HEK293 (cell line): ENCODE results near the gene TFPT.

Source experiments
- BCL11A ChIP-seq: fragments of 450-650 bp; formaldehyde crosslinking; IDR thresholded peaks from 2 replicates; pipeline ENCODE4 v1.5.1; 2016; ENCODE audit warnings: low read depth, missing biosample characterization, missing genetic modification characterization
- EGR2 ChIP-seq: fragments of 450-650 bp; formaldehyde crosslinking; IDR thresholded peaks from 2 replicates; pipeline ENCODE4 v1.5.1; 2016; ENCODE audit warnings: low read depth, missing biosample characterization, missing genetic modification characterization
- FEZF1 ChIP-seq: fragments of 450-650 bp; formaldehyde crosslinking; IDR thresholded peaks from 2 replicates; pipeline ENCODE4 v1.5.1; 2016; ENCODE audit warnings: missing biosample characterization, missing genetic modification characterization
- GLIS2 ChIP-seq: fragments of 450-650 bp; formaldehyde crosslinking; IDR thresholded peaks from 2 replicates; pipeline ENCODE4 v1.5.1; 2016; ENCODE audit warnings: missing biosample characterization, missing genetic modification characterization
- KLF9 ChIP-seq: fragments of 450-650 bp; formaldehyde crosslinking; IDR thresholded peaks from 2 replicates; pipeline ENCODE4 v1.5.1; 2016; ENCODE audit warnings: missing biosample characterization, missing genetic modification characterization, low read depth
- SETDB1 ChIP-seq: IDR thresholded peaks from one replicate; pipeline ENCODE4 v1.6.1; 2017; ENCODE audit warnings: mild to moderate bottlenecking, low read length, moderate library complexity, mixed read lengths; ENCODE audit not compliant: insufficient read length
- SP7 ChIP-seq: fragments of 450-650 bp; formaldehyde crosslinking; IDR thresholded peaks from 2 replicates; pipeline ENCODE4 v1.5.1; 2016; ENCODE audit warnings: missing biosample characterization, missing genetic modification characterization
- YY1 ChIP-seq: fragments of 450-650 bp; formaldehyde crosslinking; IDR thresholded peaks from 2 replicates; pipeline ENCODE4 v1.5.1; 2018; ENCODE audit warnings: missing biosample characterization, missing genetic modification characterization
- ZFHX2 ChIP-seq: fragments of 450-650 bp; formaldehyde crosslinking; conservative IDR thresholded peaks from 2 replicates; pipeline ENCODE4 v1.5.1; 2016; ENCODE audit warnings: missing biosample characterization, missing genetic modification characterization
- ZNF132 ChIP-seq: fragments of 450-650 bp; formaldehyde crosslinking; IDR thresholded peaks from 2 replicates; pipeline ENCODE4 v1.5.1; 2017; ENCODE audit warnings: missing biosample characterization, missing genetic modification characterization, borderline replicate concordance
- ZNF19 ChIP-seq: fragments of 450-650 bp; formaldehyde crosslinking; IDR thresholded peaks from 2 replicates; pipeline ENCODE4; 2016; ENCODE audit warnings: missing biosample characterization, missing genetic modification characterization, low read depth
- ZNF2 ChIP-seq: fragments of 450-650 bp; formaldehyde crosslinking; IDR thresholded peaks from 2 replicates; pipeline ENCODE4 v1.5.1; 2016; ENCODE audit warnings: missing biosample characterization, missing genetic modification characterization
- ZNF214 ChIP-seq: fragments of 450-650 bp; formaldehyde crosslinking; IDR thresholded peaks from 2 replicates; pipeline ENCODE4 v1.5.1; 2017; ENCODE audit warnings: missing biosample characterization, mild to moderate bottlenecking, missing genetic modification characterization, borderline replicate concordance
- ZNF239 ChIP-seq: fragments of 450-650 bp; formaldehyde crosslinking; IDR thresholded peaks from 2 replicates; pipeline ENCODE4 v1.5.1; 2016; ENCODE audit warnings: missing biosample characterization, missing genetic modification characterization
- ZNF324 ChIP-seq: fragments of 450-650 bp; formaldehyde crosslinking; IDR thresholded peaks from 2 replicates; pipeline ENCODE4 v1.5.1; 2016; ENCODE audit warnings: missing biosample characterization, missing genetic modification characterization
- ZNF404 ChIP-seq: fragments of 450-650 bp; formaldehyde crosslinking; IDR thresholded peaks from 2 replicates; pipeline ENCODE4 v1.5.1; 2017; ENCODE audit warnings: missing biosample characterization, missing genetic modification characterization
- ZNF48 ChIP-seq: fragments of 450-650 bp; formaldehyde crosslinking; IDR thresholded peaks from 2 replicates; pipeline ENCODE4 v1.5.1; 2016; ENCODE audit warnings: missing biosample characterization, missing genetic modification characterization
- ZNF707 ChIP-seq: fragments of 450-650 bp; formaldehyde crosslinking; IDR thresholded peaks from 2 replicates; pipeline ENCODE4 v1.5.1; 2016; ENCODE audit warnings: missing biosample characterization, missing genetic modification characterization
- ZNF76 ChIP-seq: fragments of 450-650 bp; formaldehyde crosslinking; IDR thresholded peaks from 2 replicates; pipeline ENCODE4; 2016; ENCODE audit warnings: low read depth, missing biosample characterization, missing genetic modification characterization, borderline replicate concordance
- ZXDB ChIP-seq: fragments of 450-650 bp; formaldehyde crosslinking; IDR thresholded peaks from 2 replicates; pipeline ENCODE4 v1.5.1; 2016; ENCODE audit warnings: missing biosample characterization, missing genetic modification characterization
- TF ChIP-seq, protein P1 (sequence below): fragments of 450-650 bp; formaldehyde crosslinking; IDR thresholded peaks from 2 replicates; pipeline ENCODE4 v1.5.1; 2016; ENCODE audit warnings: missing biosample characterization, missing genetic modification characterization
- TF ChIP-seq, protein P2 (sequence below): fragments of 450-650 bp; formaldehyde crosslinking; IDR thresholded peaks from 2 replicates; pipeline ENCODE4 v1.5.0; 2017; ENCODE audit warnings: missing biosample characterization, missing genetic modification characterization, borderline replicate concordance
- TF ChIP-seq, protein P3 (sequence below): fragments of 450-650 bp; formaldehyde crosslinking; IDR thresholded peaks from 2 replicates; pipeline ENCODE4 v1.5.1; 2016; ENCODE audit warnings: missing biosample characterization, missing genetic modification characterization, borderline replicate concordance
- TF ChIP-seq, protein P4 (sequence below): fragments of 450-650 bp; formaldehyde crosslinking; IDR thresholded peaks from 2 replicates; pipeline ENCODE4 v1.5.1; 2016; ENCODE audit warnings: missing biosample characterization, missing genetic modification characterization
- TF ChIP-seq, protein P5 (sequence below): fragments of 450-650 bp; formaldehyde crosslinking; IDR thresholded peaks from 2 replicates; pipeline ENCODE4 v1.5.1; 2016; ENCODE audit warnings: missing biosample characterization, missing genetic modification characterization
- TF ChIP-seq, protein P6 (sequence below): fragments of 450-650 bp; formaldehyde crosslinking; IDR thresholded peaks from 2 replicates; pipeline ENCODE4 v1.5.1; 2017; ENCODE audit warnings: missing biosample characterization, missing genetic modification characterization

TFPT gene

DNA sequence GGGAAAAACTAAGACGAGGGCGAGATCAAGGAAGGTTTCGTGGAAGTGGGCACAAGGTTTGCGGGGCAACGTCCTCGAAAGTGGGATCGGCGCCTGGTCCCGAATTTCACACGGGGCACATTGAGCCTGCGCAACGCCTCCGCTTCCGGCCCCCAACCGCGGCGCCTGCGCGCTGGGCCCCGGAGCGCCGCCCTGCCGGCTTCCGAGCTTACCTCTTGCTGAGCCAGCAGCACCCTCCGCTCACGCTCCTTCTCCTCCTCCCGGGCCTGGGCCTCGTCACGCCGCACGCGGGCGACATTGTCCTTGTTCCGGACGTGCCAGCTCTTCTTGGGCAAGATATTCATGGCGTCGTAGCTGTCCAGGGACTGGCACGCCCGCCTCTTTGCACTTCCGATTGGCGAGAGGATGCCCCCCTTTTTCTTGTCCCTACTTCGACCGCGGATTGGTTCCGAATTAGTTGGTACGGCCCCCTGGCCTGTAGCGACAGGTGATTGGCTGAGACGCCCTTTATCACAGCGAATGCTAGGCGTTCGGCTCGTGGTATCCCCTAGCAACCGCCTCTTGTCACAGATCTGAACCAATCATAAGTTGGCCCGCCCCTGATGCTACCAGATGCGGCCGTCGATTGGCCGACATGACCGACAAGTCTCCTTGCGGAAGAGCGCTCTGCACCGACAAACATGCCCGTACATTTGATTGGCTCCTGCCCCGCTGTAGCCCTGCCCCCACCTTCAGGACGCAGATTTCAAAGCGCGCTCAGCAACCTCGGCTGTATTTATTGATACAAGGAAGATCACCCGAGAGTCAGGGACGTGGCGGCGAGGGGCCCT, 44.1 kb upstream of the TFPT start, which contains the start of gene LENG1 (continued):
- peak; percentile 63 for TF ChIP-seq EGR2
- TF ChIP-seq, protein P1, sequence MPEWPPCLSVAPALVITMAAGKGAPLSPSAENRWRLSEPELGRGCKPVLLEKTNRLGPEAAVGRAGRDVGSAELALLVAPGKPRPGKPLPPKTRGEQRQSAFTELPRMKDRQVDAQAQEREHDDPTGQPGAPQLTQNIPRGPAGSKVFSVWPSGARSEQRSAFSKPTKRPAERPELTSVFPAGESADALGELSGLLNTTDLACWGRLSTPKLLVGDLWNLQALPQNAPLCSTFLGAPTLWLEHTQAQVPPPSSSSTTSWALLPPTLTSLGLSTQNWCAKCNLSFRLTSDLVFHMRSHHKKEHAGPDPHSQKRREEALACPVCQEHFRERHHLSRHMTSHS (tag by site-specific recombination), result no peak
- peak; percentile 33; the same call in 1 of the 2 replicates for TF ChIP-seq KLF9 (tag by site-specific recombination)
- TF ChIP-seq, protein P2, sequence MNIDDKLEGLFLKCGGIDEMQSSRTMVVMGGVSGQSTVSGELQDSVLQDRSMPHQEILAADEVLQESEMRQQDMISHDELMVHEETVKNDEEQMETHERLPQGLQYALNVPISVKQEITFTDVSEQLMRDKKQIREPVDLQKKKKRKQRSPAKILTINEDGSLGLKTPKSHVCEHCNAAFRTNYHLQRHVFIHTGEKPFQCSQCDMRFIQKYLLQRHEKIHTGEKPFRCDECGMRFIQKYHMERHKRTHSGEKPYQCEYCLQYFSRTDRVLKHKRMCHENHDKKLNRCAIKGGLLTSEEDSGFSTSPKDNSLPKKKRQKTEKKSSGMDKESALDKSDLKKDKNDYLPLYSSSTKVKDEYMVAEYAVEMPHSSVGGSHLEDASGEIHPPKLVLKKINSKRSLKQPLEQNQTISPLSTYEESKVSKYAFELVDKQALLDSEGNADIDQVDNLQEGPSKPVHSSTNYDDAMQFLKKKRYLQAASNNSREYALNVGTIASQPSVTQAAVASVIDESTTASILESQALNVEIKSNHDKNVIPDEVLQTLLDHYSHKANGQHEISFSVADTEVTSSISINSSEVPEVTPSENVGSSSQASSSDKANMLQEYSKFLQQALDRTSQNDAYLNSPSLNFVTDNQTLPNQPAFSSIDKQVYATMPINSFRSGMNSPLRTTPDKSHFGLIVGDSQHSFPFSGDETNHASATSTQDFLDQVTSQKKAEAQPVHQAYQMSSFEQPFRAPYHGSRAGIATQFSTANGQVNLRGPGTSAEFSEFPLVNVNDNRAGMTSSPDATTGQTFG (tag by site-specific recombination), result no peak
- no peak for TF ChIP-seq ZNF132 (tag by site-specific recombination)
- TF ChIP-seq, protein P3, sequence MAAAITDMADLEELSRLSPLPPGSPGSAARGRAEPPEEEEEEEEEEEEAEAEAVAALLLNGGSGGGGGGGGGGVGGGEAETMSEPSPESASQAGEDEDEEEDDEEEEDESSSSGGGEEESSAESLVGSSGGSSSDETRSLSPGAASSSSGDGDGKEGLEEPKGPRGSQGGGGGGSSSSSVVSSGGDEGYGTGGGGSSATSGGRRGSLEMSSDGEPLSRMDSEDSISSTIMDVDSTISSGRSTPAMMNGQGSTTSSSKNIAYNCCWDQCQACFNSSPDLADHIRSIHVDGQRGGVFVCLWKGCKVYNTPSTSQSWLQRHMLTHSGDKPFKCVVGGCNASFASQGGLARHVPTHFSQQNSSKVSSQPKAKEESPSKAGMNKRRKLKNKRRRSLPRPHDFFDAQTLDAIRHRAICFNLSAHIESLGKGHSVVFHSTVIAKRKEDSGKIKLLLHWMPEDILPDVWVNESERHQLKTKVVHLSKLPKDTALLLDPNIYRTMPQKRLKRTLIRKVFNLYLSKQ, result no peak
- TF ChIP-seq, protein P4, sequence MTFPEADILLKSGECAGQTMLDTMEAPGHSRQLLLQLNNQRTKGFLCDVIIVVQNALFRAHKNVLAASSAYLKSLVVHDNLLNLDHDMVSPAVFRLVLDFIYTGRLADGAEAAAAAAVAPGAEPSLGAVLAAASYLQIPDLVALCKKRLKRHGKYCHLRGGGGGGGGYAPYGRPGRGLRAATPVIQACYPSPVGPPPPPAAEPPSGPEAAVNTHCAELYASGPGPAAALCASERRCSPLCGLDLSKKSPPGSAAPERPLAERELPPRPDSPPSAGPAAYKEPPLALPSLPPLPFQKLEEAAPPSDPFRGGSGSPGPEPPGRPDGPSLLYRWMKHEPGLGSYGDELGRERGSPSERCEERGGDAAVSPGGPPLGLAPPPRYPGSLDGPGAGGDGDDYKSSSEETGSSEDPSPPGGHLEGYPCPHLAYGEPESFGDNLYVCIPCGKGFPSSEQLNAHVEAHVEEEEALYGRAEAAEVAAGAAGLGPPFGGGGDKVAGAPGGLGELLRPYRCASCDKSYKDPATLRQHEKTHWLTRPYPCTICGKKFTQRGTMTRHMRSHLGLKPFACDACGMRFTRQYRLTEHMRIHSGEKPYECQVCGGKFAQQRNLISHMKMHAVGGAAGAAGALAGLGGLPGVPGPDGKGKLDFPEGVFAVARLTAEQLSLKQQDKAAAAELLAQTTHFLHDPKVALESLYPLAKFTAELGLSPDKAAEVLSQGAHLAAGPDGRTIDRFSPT, result peak; percentile 99
- TF ChIP-seq GLIS2 (tag by site-specific recombination), result peak; percentile 52
- TF ChIP-seq ZNF2 (tag by site-specific recombination), result no peak; the same call in 1 of the 2 replicates
- TF ChIP-seq FEZF1 (tag by site-specific recombination), result no peak
- no peak for TF ChIP-seq ZNF239 (tag by site-specific recombination)
- TF ChIP-seq, protein P5, sequence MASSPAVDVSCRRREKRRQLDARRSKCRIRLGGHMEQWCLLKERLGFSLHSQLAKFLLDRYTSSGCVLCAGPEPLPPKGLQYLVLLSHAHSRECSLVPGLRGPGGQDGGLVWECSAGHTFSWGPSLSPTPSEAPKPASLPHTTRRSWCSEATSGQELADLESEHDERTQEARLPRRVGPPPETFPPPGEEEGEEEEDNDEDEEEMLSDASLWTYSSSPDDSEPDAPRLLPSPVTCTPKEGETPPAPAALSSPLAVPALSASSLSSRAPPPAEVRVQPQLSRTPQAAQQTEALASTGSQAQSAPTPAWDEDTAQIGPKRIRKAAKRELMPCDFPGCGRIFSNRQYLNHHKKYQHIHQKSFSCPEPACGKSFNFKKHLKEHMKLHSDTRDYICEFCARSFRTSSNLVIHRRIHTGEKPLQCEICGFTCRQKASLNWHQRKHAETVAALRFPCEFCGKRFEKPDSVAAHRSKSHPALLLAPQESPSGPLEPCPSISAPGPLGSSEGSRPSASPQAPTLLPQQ, result no peak
- peak; percentile 20 for TF ChIP-seq SETDB1
- TF ChIP-seq ZNF19 (tag by site-specific recombination), result no peak
- peak; percentile 90 for TF ChIP-seq ZXDB (tag by site-specific recombination)
- TF ChIP-seq YY1 (tag by site-specific recombination), result peak; percentile 64; the same call in 1 of the 2 replicates
- peak; percentile 86 for TF ChIP-seq ZFHX2 (tag by site-specific recombination)
- TF ChIP-seq ZNF214 (tag by site-specific recombination), result no peak
- TF ChIP-seq ZNF76 (tag by site-specific recombination), result no peak
- 0 out of 2 replicates have a peak, but pooled peaks have one; percentile 24 for TF ChIP-seq SP7 (tag by site-specific recombination)
- 0 out of 2 replicates have a peak, but pooled peaks have one; percentile 14 for TF ChIP-seq ZNF324 (tag by site-specific recombination)
- TF ChIP-seq ZNF707 (tag by site-specific recombination), result no peak
- no peak for TF ChIP-seq ZNF404
- TF ChIP-seq ZNF48, result no peak
- TF ChIP-seq BCL11A (tag by site-specific recombination), result no peak
- TF ChIP-seq, protein P6, sequence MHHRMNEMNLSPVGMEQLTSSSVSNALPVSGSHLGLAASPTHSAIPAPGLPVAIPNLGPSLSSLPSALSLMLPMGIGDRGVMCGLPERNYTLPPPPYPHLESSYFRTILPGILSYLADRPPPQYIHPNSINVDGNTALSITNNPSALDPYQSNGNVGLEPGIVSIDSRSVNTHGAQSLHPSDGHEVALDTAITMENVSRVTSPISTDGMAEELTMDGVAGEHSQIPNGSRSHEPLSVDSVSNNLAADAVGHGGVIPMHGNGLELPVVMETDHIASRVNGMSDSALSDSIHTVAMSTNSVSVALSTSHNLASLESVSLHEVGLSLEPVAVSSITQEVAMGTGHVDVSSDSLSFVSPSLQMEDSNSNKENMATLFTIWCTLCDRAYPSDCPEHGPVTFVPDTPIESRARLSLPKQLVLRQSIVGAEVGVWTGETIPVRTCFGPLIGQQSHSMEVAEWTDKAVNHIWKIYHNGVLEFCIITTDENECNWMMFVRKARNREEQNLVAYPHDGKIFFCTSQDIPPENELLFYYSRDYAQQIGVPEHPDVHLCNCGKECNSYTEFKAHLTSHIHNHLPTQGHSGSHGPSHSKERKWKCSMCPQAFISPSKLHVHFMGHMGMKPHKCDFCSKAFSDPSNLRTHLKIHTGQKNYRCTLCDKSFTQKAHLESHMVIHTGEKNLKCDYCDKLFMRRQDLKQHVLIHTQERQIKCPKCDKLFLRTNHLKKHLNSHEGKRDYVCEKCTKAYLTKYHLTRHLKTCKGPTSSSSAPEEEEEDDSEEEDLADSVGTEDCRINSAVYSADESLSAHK (tag by site-specific recombination), result no peak
